ENCODE data around the gene ARID3B. TPM values are rescaled to one million over a fixed set of nuclear protein-coding genes. Genes with fewer than 3 reads are reported as not detected.

ARID3B gene
- total and polyA plus RNA-seq, 2 of the 4 experiments (the other 2 are of a cell fraction), result 2.5 to 5.0 TPM

- DNase-seq (no peak), ATAC-seq (ENCODE audit: low read depth) (no peak)
- Histone ChIP-seq H4K8ac (ENCODE audit: low read depth in 2 of 2, low read length in 2 of 2) (no peak overlapping the region), H2BK20ac (ENCODE audit: low read depth, low read length) (no peak overlapping the region), H3K14ac (replicated peaks; ENCODE audit: low read depth, low read length) (no peak overlapping the region), H2BK5ac (ENCODE audit: low read depth, low read length, poor library complexity, severe bottlenecking) (no peak overlapping the region), H3K27ac (ENCODE audit: insufficient read depth, low read length) (no peak overlapping the region), H3K9me3 (ENCODE audit: control insufficient read depth, insufficient read depth, low read length) (no peaks in the 10 kb centered on the region), H4K91ac (ENCODE audit: insufficient read depth, low read depth, low read length) (no peak overlapping the region), H2AFZ (replicated peaks; ENCODE audit: low read length, poor library complexity) (no peak overlapping the region), H2AK5ac (ENCODE audit: low read depth, low read length) (no peak overlapping the region), H3K4me2 (ENCODE audit: low read depth, low read length) (no peak overlapping the region), H3K79me1 (ENCODE audit: low read depth in 1 of 2, low read length in 2 of 2) (peaks cover 54 to 66% of the 10 kb centered on the region in 2 experiments), H3K27me3 (ENCODE audit: control insufficient read depth, insufficient read depth, low read length) (no peaks in the 10 kb centered on the region), H3K4ac (ENCODE audit: low read depth, low read length) (no peak overlapping the region), H4K20me1 (ENCODE audit: insufficient read depth, low read length) (peaks cover 25% of the 10 kb centered on the region), H4K5ac (ENCODE audit: low read depth, low read length) (no peak overlapping the region), H2BK120ac (ENCODE audit: low read depth, low read length) (no peak overlapping the region), H2AK9ac (replicated peaks; ENCODE audit: low read depth, low read length, poor library complexity) (no peak overlapping the region), H2BK15ac (ENCODE audit: low read depth, low read length) (no peak overlapping the region), H3K18ac (ENCODE audit: low read depth, low read length) (no peak overlapping the region), H3K56ac (ENCODE audit: extremely low read depth, insufficient read depth, low read length) (no peak overlapping the region), H3K4me1 (ENCODE audit: control insufficient read depth, insufficient read depth, low read length) (peaks cover 5% of the 10 kb centered on the region), H3K9me1 (ENCODE audit: insufficient read depth, low read length) (peaks cover 4% of the 10 kb centered on the region), H3K36me3 (ENCODE audit: control insufficient read depth, insufficient read depth, low read length) (peaks cover 3% of the 10 kb centered on the region), H3K4me3 (ENCODE audit: insufficient read depth, low read depth, low read length) (no peak overlapping the region), H3K23ac (ENCODE audit: low read depth, low read length) (no peak overlapping the region), H3K9ac (ENCODE audit: low read depth, low read length) (no peak overlapping the region)
- TF ChIP-seq, protein P1, sequence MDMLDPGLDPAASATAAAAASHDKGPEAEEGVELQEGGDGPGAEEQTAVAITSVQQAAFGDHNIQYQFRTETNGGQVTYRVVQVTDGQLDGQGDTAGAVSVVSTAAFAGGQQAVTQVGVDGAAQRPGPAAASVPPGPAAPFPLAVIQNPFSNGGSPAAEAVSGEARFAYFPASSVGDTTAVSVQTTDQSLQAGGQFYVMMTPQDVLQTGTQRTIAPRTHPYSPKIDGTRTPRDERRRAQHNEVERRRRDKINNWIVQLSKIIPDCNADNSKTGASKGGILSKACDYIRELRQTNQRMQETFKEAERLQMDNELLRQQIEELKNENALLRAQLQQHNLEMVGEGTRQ (IDR thresholded peaks at IDR 0.05; ENCODE audit: low read depth, low read length), result no peak
- TF ChIP-seq CTCF (conservative IDR thresholded peaks at IDR 0.05; ENCODE audit: low read depth, low read length) (no peak), CHD1 (IDR thresholded peaks at IDR 0.05; ENCODE audit: low read depth, low read length) (no peak), FOS (IDR thresholded peaks at IDR 0.05; ENCODE audit: low read depth, low read length) (no peak), ELK1 (IDR thresholded peaks at IDR 0.05; ENCODE audit: borderline replicate concordance, low read depth, low read length) (no peak), RCOR1 (IDR thresholded peaks at IDR 0.05; ENCODE audit: insufficient replicate concordance, low read length) (no peak), NFE2L2 (IDR thresholded peaks at IDR 0.05; ENCODE audit: low read depth, low read length) (no peak), CEBPB (IDR thresholded peaks at IDR 0.05; ENCODE audit: low read depth, low read length) (no peak), MXI1 (IDR thresholded peaks at IDR 0.05; ENCODE audit: borderline replicate concordance, low read depth, low read length) (no peak), RAD21 (IDR thresholded peaks at IDR 0.05; ENCODE audit: low read length) (no peak), RFX5 (IDR thresholded peaks at IDR 0.05; ENCODE audit: low read depth, low read length) (no peak)
- in situ Hi-C loops (cut with MboI; ENCODE audit: low sequenced_read_pairs) (no loop called here), dilution Hi-C loops (cut with HindIII; ENCODE audit: low sequenced_read_pairs, unreplicated experiment) (no loop called here), intact Hi-C loops (cut with micrococcal nuclease) (no loop called here)
- ChIA-PET POLR2A (ENCODE audit: unreplicated experiment) (no interaction called here), CTCF (no interaction called here)
- whole genome bisulfite sequencing, 2 experiments (ENCODE audit: extremely low coverage in 2 of 2, insufficient read length in 1 of 2), result 33% methylated on average over 1 of the region's 1 CpG; no CpG with 5 or more reads in 1 of the 2 experiments
- no TSS peak for BruUV-seq (replicated peaks)
Measured at GRCh38 chr15:74568594-74568993, 27.6 kb downstream of the ARID3B start.

Measured in IMR-90 (cell line).